PC-3 (cell line): ENCODE results near the gene TMCC2. TPM values are rescaled to one million over a fixed set of nuclear protein-coding genes. Genes with fewer than 3 reads are reported as not detected.

Experiments used
- ATAC-seq: fragments of 200-7000 bp; cut with Tn5 transposase; 2 replicates; pipeline ENCODE4 v1.9.1; 2020; ENCODE audit warnings: mild to moderate bottlenecking, moderate library complexity
- BruUV-seq: library from RNA; stranded (reverse); fragments of 400-500 nt; replicated peaks from 2 replicates; lab custom pipeline; 2021; lab: Mats Ljungman, UMichigan
- CTCF ChIA-PET: fragments of 300-600 bp; sonication (Branson Sonifier 250); formaldehyde crosslinking; loops from one replicate; lab custom pipeline; 2022; ENCODE audit warnings: antibody characterized with exemption; lab: Charles Lee
- POLR2A ChIA-PET: fragments of 300-600 bp; sonication (Branson Sonifier 250); formaldehyde crosslinking; loops from one replicate; lab custom pipeline; 2022; ENCODE audit warnings: antibody characterized with exemption; ENCODE audit not compliant: unreplicated experiment; lab: Charles Lee
- DNase-seq: peaks from one replicate; pipeline ENCODE4 v3.0.0-alpha.2; 2015
- H2AFZ ChIP-seq: fragments of 300-600 bp; sonication (generic); 2 replicates; pipeline ENCODE4 v1.6.0; 2016; ENCODE audit warnings: antibody characterized with exemption, low read length
- H3F3A ChIP-seq: fragments of 300-600 bp; sonication (generic); one replicate; pipeline ENCODE4 v1.6.0; 2017; ENCODE audit warnings: antibody characterized with exemption, low read length, control low read depth, mild to moderate bottlenecking; ENCODE audit not compliant: unreplicated experiment
- H3K27ac ChIP-seq: fragments of 300-600 bp; sonication (generic); 2 replicates; pipeline ENCODE4 v1.5.1; 2016; ENCODE audit warnings: mild to moderate bottlenecking, low read length
- H3K27me3 ChIP-seq: fragments of 300-600 bp; sonication (generic); 2 replicates; pipeline ENCODE4 v1.6.1; 2016; ENCODE audit warnings: low read length, mixed read lengths
- H3K36me3 ChIP-seq: fragments of 300-600 bp; sonication (generic); 2 replicates; pipeline ENCODE4 v1.6.1; 2016; ENCODE audit warnings: low read depth, mixed run types, low read length, mixed read lengths
- H3K4me1 ChIP-seq: fragments of 300-600 bp; sonication (generic); 2 replicates; pipeline ENCODE4 v1.5.1; 2016; ENCODE audit warnings: low read length; ENCODE audit not compliant: insufficient read depth
- H3K4me2 ChIP-seq: fragments of 300-600 bp; sonication (generic); 2 replicates; pipeline ENCODE4 v1.6.0; 2016; ENCODE audit warnings: low read length
- H3K4me3 ChIP-seq: fragments of 300-600 bp; sonication (generic); 2 replicates; pipeline ENCODE4 v1.5.1; 2016; ENCODE audit warnings: mild to moderate bottlenecking, low read length, mixed read lengths
- H3K79me2 ChIP-seq: fragments of 300-600 bp; sonication (generic); 2 replicates; pipeline ENCODE4 v1.6.1; 2017; ENCODE audit warnings: low read length, mixed read lengths
- H3K9ac ChIP-seq: fragments of 300-600 bp; sonication (generic); 2 replicates; pipeline ENCODE4 v1.6.0; 2016; ENCODE audit warnings: mild to moderate bottlenecking, low read length
- H3K9me2 ChIP-seq: fragments of 300-600 bp; sonication (generic); replicated peaks from 2 replicates; pipeline ENCODE4 v1.6.1; 2016; ENCODE audit warnings: mixed run types, low read length, mixed read lengths
- H3K9me3 ChIP-seq: fragments of 300-600 bp; sonication (generic); 2 replicates; pipeline ENCODE4 v1.6.1; 2016; ENCODE audit warnings: low read length, mixed read lengths
- H4K20me1 ChIP-seq: fragments of 300-600 bp; sonication (generic); 2 replicates; pipeline ENCODE4 v1.6.1; 2016; ENCODE audit warnings: low read length, mixed read lengths
- EZH2 ChIP-seq: fragments of 300-600 bp; sonication (generic); IDR thresholded peaks from one replicate; pipeline ENCODE4 v1.6.1; 2017; ENCODE audit warnings: antibody characterized with exemption, mild to moderate bottlenecking, low read length; ENCODE audit not compliant: unreplicated experiment
- EZH2phosphoT487 ChIP-seq: fragments of 300-600 bp; sonication (generic); IDR thresholded peaks from 2 replicates; pipeline ENCODE4 v1.6.1; 2018; ENCODE audit warnings: mild to moderate bottlenecking, antibody characterized with exemption, low read length, borderline replicate concordance
- intact Hi-C: fragments of 100-400 bp; cut with micrococcal nuclease; formaldehyde crosslinking; loops from 2 replicates; pipeline ENCODE4 v1.9.0; 2023
- total RNA-seq: library from RNA; depleted of rRNA; stranded (reverse); fragments of >200 nt; gene quantifications from 2 replicates; pipeline ENCODE4 v1.2.3, GENCODE V29; 2014
- TF ChIP-seq, protein P1 (sequence below): fragments of 300-600 bp; sonication (generic); conservative IDR thresholded peaks from 2 replicates; pipeline ENCODE4 v1.5.1; 2017; ENCODE audit warnings: antibody characterized with exemption, low read depth, mild to moderate bottlenecking, low read length

The TMCC2 gene
- total RNA-seq, 1 experiment from 2014 or later, result 8.7 TPM

DNA sequence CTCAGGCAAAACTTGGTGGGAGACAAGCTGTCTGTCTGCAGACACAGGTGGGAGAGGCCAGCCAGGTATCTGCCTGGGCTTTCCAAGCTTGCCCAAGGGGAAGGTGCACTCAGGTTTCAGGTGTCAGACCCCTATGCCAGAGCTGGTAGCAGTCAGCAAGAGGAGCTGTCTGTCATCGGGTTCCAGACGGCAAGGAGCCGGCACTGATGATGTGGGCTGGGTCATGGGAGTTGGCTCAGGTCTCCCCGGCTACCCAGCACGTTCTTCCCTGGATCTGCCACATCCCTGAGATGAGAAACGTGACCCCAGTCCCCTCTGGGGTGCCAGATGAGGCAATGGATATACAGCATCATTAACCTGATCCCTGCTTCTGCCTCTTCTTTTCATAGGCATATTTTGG lies 23.0 kb downstream of the TMCC2 start:
- no peak overlapping the region for H3K9ac ChIP-seq
- H3K9me3 ChIP-seq, result no peaks in the 10 kb centered on the region
- no peaks in the 10 kb centered on the region for H3K9me2 ChIP-seq
- no peak overlapping the region for H3K4me2 ChIP-seq
- no TSS peak for BruUV-seq
- ChIA-PET POLR2A (no interaction called here), CTCF (no interaction called here)
- no peaks in the 10 kb centered on the region for H3K4me1 ChIP-seq
- intact Hi-C loops, result no loop called here
- no peak for DNase-seq
- no peak for ATAC-seq
- no peaks in the 10 kb centered on the region for H3K36me3 ChIP-seq
- H4K20me1 ChIP-seq, result no peaks in the 10 kb centered on the region
- no peak for TF ChIP-seq EZH2phosphoT487
- TF ChIP-seq EZH2, result no peak
- TF ChIP-seq, protein P1, sequence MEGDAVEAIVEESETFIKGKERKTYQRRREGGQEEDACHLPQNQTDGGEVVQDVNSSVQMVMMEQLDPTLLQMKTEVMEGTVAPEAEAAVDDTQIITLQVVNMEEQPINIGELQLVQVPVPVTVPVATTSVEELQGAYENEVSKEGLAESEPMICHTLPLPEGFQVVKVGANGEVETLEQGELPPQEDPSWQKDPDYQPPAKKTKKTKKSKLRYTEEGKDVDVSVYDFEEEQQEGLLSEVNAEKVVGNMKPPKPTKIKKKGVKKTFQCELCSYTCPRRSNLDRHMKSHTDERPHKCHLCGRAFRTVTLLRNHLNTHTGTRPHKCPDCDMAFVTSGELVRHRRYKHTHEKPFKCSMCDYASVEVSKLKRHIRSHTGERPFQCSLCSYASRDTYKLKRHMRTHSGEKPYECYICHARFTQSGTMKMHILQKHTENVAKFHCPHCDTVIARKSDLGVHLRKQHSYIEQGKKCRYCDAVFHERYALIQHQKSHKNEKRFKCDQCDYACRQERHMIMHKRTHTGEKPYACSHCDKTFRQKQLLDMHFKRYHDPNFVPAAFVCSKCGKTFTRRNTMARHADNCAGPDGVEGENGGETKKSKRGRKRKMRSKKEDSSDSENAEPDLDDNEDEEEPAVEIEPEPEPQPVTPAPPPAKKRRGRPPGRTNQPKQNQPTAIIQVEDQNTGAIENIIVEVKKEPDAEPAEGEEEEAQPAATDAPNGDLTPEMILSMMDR, result no peak
- H3K27ac ChIP-seq, result no peak overlapping the region
- H3K4me3 ChIP-seq, result no peak overlapping the region
- H3F3A ChIP-seq, result no peaks in the 10 kb centered on the region
- no peaks in the 10 kb centered on the region for H3K27me3 ChIP-seq
- no peaks in the 10 kb centered on the region for H3K79me2 ChIP-seq
- no peak overlapping the region for H2AFZ ChIP-seq

DNA sequence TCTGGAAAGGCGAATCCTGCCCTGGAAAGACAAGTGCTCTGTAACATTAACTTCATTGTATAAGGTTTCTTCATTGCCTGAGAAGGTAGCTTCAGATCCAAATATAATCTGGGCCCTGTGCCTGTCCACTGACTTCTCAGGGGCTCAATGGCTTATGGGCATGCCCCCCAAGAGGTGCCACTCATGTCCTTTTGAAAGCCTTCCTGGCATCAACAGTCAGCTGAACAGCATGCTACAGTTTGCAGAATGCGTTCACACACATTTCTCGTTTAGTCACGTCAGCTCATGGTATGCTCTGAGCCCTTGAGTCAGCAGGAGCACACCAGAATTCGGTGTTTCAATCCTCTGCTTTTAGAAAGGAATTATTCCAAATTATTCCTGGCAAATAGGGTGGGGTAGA lies 23.8 kb downstream of the TMCC2 start:
- ATAC-seq, result no peak
- Histone ChIP-seq H3K36me3 (no peaks in the 10 kb centered on the region), H3K79me2 (no peaks in the 10 kb centered on the region), H3K4me1 (no peaks in the 10 kb centered on the region), H4K20me1 (no peaks in the 10 kb centered on the region), H3K9me3 (no peaks in the 10 kb centered on the region), H3K27ac (no peak overlapping the region), H3K4me3 (no peak overlapping the region), H3F3A (no peaks in the 10 kb centered on the region), H3K9ac (no peak overlapping the region), H2AFZ (no peak overlapping the region), H3K27me3 (no peaks in the 10 kb centered on the region), H3K4me2 (no peak overlapping the region), H3K9me2 (no peaks in the 10 kb centered on the region)
- no peak for DNase-seq
- CTCF ChIA-PET, result interaction anchor here (0.6 kb wide), 1 partner anchor 115 kb away, joined by 3 read pairs; no protein-coding TSS in a partner anchor
- TF ChIP-seq EZH2, result no peak
- TF ChIP-seq, protein P1, result no peak
- TF ChIP-seq EZH2phosphoT487, result no peak
- intact Hi-C loops, result no loop called here
- POLR2A ChIA-PET, result no interaction called here
- BruUV-seq, result no TSS peak

DNA sequence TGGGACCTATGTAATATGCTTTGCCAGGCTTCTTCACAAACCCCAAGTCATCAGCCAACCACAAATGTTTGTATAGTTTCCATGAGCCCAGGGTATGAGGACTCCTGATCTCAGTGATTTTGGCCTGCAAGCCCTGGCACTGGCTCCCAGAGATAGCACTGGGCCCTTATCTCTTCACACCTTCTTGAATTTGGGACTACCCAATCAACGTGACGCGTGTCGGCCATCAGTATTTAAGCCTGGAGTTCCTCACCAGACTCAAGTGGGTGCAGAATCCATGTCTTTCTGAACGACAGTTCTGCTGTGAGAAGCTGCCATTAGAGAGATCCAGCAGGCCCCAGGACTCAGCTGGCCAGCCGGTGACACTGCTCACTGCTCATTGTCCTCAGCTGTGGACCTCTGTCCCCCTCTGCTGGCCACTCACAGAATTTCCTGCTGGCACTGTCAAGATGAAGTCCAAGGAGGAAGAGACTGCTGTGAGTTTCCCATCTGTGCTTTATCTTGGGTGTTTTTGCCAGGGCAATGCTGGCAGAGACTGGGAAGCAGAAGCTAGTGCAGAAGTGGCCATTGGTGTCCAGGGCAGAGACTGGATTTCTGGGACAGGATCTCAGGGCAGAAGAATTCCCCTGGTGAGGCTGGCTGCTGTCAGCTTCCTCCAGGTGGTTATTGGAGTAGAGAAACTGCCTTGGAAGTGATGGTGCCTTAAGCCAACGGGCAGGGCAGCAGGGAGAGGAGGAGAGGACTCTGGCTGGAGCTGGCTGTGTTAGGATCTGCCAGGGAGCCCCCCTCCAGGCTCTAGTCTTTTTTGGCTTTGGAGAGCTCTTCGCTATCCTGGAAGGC lies 28.4 kb downstream of the TMCC2 start:
- Histone ChIP-seq H3K4me1 (peaks cover 12% of the 10 kb centered on the region), H3K36me3 (no peaks in the 10 kb centered on the region), H3K27me3 (no peaks in the 10 kb centered on the region), H3K79me2 (no peaks in the 10 kb centered on the region), H3K4me2 (no peak overlapping the region), H3K9me3 (no peaks in the 10 kb centered on the region), H3F3A (no peaks in the 10 kb centered on the region), H3K9me2 (no peaks in the 10 kb centered on the region), H3K9ac (no peak overlapping the region), H4K20me1 (no peaks in the 10 kb centered on the region), H3K4me3 (no peak overlapping the region), H3K27ac (no peak overlapping the region), H2AFZ (peak overlapping the region; percentile 36; the same call in 1 of the 2 replicates)
- peak; percentile 95 for DNase-seq
- ChIA-PET POLR2A (no interaction called here), CTCF (interaction anchor here (0.5 to 3.1 kb wide), 12 partner anchors 9 to 267 kb away, joined by 3 to 22 read pairs (median 5); partner anchors contain the start of genes RBBP5 and TMCC2)
- peak; percentile 98 for ATAC-seq
- BruUV-seq, result no TSS peak
- intact Hi-C loops, result loop anchor here (1.0 to 5.0 kb wide), 9 partner anchors 27 to 449 kb away; partner anchors contain the start of gene DSTYK
- TF ChIP-seq EZH2phosphoT487 (no peak), EZH2 (no peak)
- TF ChIP-seq, protein P1, result peak; percentile 98
